ENCODE measurements around the gene TUBB1. TPM values are rescaled to one million over a fixed set of nuclear protein-coding genes. Genes with fewer than 3 reads are reported as not detected.

Gene TUBB1
- total and polyA plus RNA-seq, 2 of the 13 experiments (the other 11 are each of a cell fraction or from before 2014, with no cell fraction given) = 0.11 to 57.6 TPM

- TF ChIP-seq ZHX2 (IDR thresholded peaks at IDR 0.05; ENCODE audit: low read depth) (no peak), ZHX2 (CRISPR knock-in tag; IDR thresholded peaks at IDR 0.05; ENCODE audit: borderline replicate concordance) (no peak; the same call in 1 of the 2 replicates), GLI4 (CRISPR knock-in tag; IDR thresholded peaks at IDR 0.05; ENCODE audit: borderline replicate concordance) (no peak), FOXO1 (CRISPR knock-in tag; IDR thresholded peaks at IDR 0.05) (peak; percentile 89; the same call in 1 of the 2 replicates), MBD4 (IDR thresholded peaks at IDR 0.05; ENCODE audit: borderline replicate concordance, low read length) (no peak), ZBTB42 (CRISPR knock-in tag; IDR thresholded peaks at IDR 0.05) (no peak), ZNF280B (CRISPR knock-in tag; IDR thresholded peaks at IDR 0.05; ENCODE audit: borderline replicate concordance) (no peak), ZNF33B (CRISPR knock-in tag; IDR thresholded peaks at IDR 0.05) (no peak), ZNF773 (CRISPR knock-in tag; IDR thresholded peaks at IDR 0.05; ENCODE audit: borderline replicate concordance) (no peak), RARA (CRISPR knock-in tag; IDR thresholded peaks at IDR 0.05) (peak; percentile 83), DBP (CRISPR knock-in tag; IDR thresholded peaks at IDR 0.05; ENCODE audit: not compliant biosample characterization) (peak; percentile 80), JDP2 (CRISPR knock-in tag; IDR thresholded peaks at IDR 0.05; ENCODE audit: borderline replicate concordance) (no peak), ZSCAN31 (CRISPR knock-in tag; IDR thresholded peaks at IDR 0.05; ENCODE audit: low read depth) (peak; percentile 59; the same call in 1 of the 2 replicates), ZNF775 (CRISPR knock-in tag; IDR thresholded peaks at IDR 0.05; ENCODE audit: borderline replicate concordance) (no peak), CBX5 (CRISPR knock-in tag; IDR thresholded peaks at IDR 0.05; ENCODE audit: borderline replicate concordance) (peak; percentile 84; the same call in 1 of the 2 replicates), KLF12 (CRISPR knock-in tag; IDR thresholded peaks at IDR 0.05; ENCODE audit: borderline replicate concordance) (no peak; the same call in 1 of the 2 replicates), ZNF207 (IDR thresholded peaks at IDR 0.05; ENCODE audit: borderline replicate concordance) (no peak), ZNF383 (CRISPR knock-in tag; IDR thresholded peaks at IDR 0.05; ENCODE audit: borderline replicate concordance) (no peak), RFX1 (IDR thresholded peaks at IDR 0.05) (no peak), POLR2G (IDR thresholded peaks at IDR 0.05; ENCODE audit: low read depth, low read length) (peak; percentile 45; the same call in 1 of the 2 replicates), KDM4B (CRISPR knock-in tag; IDR thresholded peaks at IDR 0.05) (no peak), KAT2B (IDR thresholded peaks at IDR 0.05; ENCODE audit: borderline replicate concordance, low read depth, low read length) (no peak)
These were observed 3.2 kb upstream of the TUBB1 start (continued) for GRCh38 chr20:59015812-59016711.
